AG04450 (cell line): ENCODE data around the gene TRAPPC3L. TPM values are rescaled to one million over a fixed set of nuclear protein-coding genes. Genes with fewer than 3 reads are reported as not detected.

Experiments
- CTCF ChIA-PET: fragments of 300-600, 350-600 bp; formaldehyde crosslinking; extraction: SDS; loops from one replicate; lab custom pipeline; 2022; ENCODE audit warnings: antibody characterized with exemption, inconsistent platforms; lab: Charles Lee
- POLR2A ChIA-PET: fragments of 350-600 bp; formaldehyde crosslinking; extraction: SDS; loops from one replicate; lab custom pipeline; 2021; ENCODE audit warnings: antibody characterized with exemption, inconsistent platforms; lab: Yijun Ruan, JAX
- DNase-seq: peaks from one replicate; pipeline ENCODE4 v3.0.0-alpha.2; 2011; ENCODE audit warnings: low read depth, low spot score
- H3K27ac ChIP-seq: one replicate; pipeline ENCODE4 v1.5.1; 2012; ENCODE audit warnings: low read depth, low read length, control low read depth
- H3K27me3 ChIP-seq: one replicate; pipeline ENCODE4 v1.6.0; 2012; ENCODE audit warnings: low read length; ENCODE audit not compliant: control insufficient read depth, insufficient read depth
- H3K4me3 ChIP-seq: 2 replicates; pipeline ENCODE4 v1.5.1; 2011; ENCODE audit warnings: mild to moderate bottlenecking, low read depth, low read length, control low read depth
- H3K9me3 ChIP-seq: 2 replicates; pipeline ENCODE4 v1.5.1; 2012; ENCODE audit warnings: low read length; ENCODE audit not compliant: control insufficient read depth, insufficient read depth
- polyA minus RNA-seq: library from RNA; depleted of rRNA, polyadenylated mRNA; stranded (reverse); fragments of >200 nt; gene quantifications from 2 replicates; pipeline ENCODE4 v1.2.3, GENCODE V29; 2011; rRNA and poly(A)+ RNA removed
- polyA plus RNA-seq: library from polyadenylated mRNA; depleted of rRNA; stranded (reverse); fragments of >200 nt; gene quantifications from 2 replicates; pipeline ENCODE4 v1.2.3, GENCODE V29; 2011; rRNA removed
- TF ChIP-seq, protein P1 (sequence below): IDR thresholded peaks from 2 replicates; pipeline ENCODE4 v1.5.1; 2011; ENCODE audit warnings: low read depth, low read length, control low read depth, inconsistent platforms

Gene TRAPPC3L
- 0.19 TPM in 1 of 2 replicates, not detected in the other for polyA plus RNA-seq
- polyA minus RNA-seq = not detected in 2 replicates

DNA sequence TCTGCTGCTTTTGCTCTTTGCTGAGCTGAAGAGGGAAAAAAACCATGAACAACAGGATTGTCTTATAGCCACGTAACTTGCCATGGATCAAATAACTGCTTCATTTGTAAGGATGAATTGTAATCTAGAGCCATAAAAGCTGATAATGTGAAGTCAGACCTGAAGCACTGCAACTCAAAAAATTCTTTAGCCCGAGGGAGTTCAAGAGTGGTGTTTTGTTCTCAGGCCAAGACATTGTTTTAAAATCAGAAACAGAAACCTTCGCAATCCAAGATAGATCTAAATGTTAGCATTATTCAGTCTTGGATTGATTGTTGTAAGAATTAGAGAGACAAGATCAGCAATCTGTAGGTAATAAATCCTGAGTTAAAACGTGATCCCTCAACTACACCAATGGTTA is at the start of gene TRAPPC3L:
Gene TRAPPC3L, minus strand, starts transcription at position 34 of the 400 bp plus-strand sequence. CDS start 170 bp downstream, outside the sequence.
- TF ChIP-seq, protein P1, sequence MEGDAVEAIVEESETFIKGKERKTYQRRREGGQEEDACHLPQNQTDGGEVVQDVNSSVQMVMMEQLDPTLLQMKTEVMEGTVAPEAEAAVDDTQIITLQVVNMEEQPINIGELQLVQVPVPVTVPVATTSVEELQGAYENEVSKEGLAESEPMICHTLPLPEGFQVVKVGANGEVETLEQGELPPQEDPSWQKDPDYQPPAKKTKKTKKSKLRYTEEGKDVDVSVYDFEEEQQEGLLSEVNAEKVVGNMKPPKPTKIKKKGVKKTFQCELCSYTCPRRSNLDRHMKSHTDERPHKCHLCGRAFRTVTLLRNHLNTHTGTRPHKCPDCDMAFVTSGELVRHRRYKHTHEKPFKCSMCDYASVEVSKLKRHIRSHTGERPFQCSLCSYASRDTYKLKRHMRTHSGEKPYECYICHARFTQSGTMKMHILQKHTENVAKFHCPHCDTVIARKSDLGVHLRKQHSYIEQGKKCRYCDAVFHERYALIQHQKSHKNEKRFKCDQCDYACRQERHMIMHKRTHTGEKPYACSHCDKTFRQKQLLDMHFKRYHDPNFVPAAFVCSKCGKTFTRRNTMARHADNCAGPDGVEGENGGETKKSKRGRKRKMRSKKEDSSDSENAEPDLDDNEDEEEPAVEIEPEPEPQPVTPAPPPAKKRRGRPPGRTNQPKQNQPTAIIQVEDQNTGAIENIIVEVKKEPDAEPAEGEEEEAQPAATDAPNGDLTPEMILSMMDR = no peak
- ChIA-PET CTCF (interaction anchor here (0.8 to 1.2 kb wide), 4 partner anchors 10 to 328 kb away, joined by 3 to 7 read pairs (median 4); no protein-coding TSS in a partner anchor), POLR2A (no interaction called here)
- no peaks in the 10 kb centered on the region for H3K9me3 ChIP-seq
- no peak within 1 kb of the TSS for H3K27ac ChIP-seq
- no peaks in the 10 kb centered on the region for H3K27me3 ChIP-seq
- H3K4me3 ChIP-seq = no peak within 1 kb of the TSS
- DNase-seq = no peak

DNA sequence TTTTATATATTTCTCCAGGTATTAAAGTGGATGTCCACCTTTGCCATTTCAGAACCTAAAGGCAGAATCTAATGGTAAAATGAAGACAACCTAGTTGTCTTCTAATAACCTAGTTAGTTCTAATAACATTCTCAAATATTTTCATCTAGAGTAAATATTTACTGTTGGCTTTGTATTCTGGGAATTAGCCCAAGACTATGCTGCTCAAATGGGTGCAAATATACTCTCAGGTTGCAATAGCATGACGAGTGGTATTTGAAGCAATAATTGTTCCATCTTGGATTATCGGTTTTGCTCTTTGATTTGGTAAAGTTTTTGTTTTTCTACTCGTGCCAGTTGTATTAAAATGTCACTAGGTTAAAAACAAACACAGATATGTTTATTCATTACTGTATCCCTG is 49.8 kb upstream of the TRAPPC3L start:
- ChIA-PET CTCF (no interaction called here), POLR2A (no interaction called here)
- H3K27ac ChIP-seq = no peak overlapping the region
- TF ChIP-seq, protein P1 = no peak
- no peak overlapping the region for H3K4me3 ChIP-seq
- DNase-seq = no peak
- no peaks in the 10 kb centered on the region for H3K9me3 ChIP-seq
- H3K27me3 ChIP-seq = no peaks in the 10 kb centered on the region

DNA sequence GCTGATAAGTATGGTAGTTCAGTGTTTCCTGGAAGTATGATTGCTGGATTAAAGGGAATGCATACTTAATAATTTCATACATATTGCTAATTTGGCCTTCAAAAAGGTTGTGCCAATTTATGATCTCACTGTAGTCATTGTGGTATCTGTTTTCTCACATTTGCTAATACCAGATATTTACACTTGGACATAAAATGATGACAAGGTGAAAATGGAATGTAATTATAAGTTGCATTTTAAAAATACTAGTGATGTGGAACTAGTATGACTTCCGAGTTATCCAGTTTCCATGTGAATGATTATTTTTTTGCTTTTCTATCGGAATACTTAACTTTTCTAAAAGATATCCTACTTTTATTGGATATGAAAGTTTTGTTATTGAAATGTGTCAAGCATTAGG is 41.3 kb upstream of the TRAPPC3L start:
- TF ChIP-seq, protein P1 = no peak

DNA sequence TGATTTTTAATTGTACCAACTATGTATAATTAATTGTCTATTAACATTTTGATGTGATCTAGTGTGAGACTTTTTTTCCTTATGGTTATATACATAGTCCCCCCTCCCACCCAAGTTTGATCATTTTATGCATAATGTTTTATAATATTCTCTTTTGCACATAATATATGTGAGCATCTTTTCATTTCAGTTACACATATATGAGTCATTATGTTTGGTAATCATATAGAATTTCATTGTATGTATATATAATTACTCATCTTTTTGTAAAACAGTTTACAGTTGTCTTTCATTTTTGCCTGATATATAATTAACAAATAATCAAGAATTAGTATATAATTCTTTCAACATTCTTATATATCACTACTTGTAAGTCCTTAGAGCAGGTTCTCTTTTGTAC is 40.8 kb upstream of the TRAPPC3L start:
- TF ChIP-seq, protein P1 = no peak
- H3K9me3 ChIP-seq = no peaks in the 10 kb centered on the region
- DNase-seq = no peak
- H3K4me3 ChIP-seq = no peak overlapping the region
- CTCF ChIA-PET = no interaction called here
- no peaks in the 10 kb centered on the region for H3K27me3 ChIP-seq
- H3K27ac ChIP-seq = no peak overlapping the region
- POLR2A ChIA-PET = no interaction called here

More for the DNA sequence above, 41.3 kb upstream of the TRAPPC3L start:
- H3K27ac ChIP-seq = no peak overlapping the region
- POLR2A ChIA-PET = no interaction called here
- no peak for DNase-seq
- CTCF ChIA-PET = no interaction called here
- no peaks in the 10 kb centered on the region for H3K27me3 ChIP-seq
- no peak overlapping the region for H3K4me3 ChIP-seq
- no peaks in the 10 kb centered on the region for H3K9me3 ChIP-seq

DNA sequence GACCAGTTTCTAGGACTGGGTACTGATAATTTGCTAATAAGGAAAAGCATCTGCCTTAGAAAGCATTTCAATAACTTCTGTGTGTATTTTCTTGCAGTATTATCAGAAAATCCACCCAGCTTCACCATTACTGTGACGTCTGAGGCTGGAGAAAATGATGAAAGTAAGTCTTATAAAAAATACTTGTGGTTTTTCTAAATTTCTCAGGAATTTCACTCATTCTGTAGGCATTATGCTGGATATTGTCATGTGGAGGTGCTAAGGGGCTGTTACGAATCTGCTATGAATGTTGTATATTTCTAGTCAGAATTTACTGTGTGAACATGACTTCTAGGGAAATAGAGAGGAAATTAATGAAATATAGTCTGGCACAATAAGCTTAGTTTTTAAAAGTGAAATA is 34.7 kb upstream of the TRAPPC3L start:
- POLR2A ChIA-PET = no interaction called here
- no peak for DNase-seq
- CTCF ChIA-PET = interaction anchor here (1.0 to 2.0 kb wide), 5 partner anchors 9 to 312 kb away, joined by 3 to 12 read pairs (median 5); partner anchors contain the start of gene RWDD1
- Histone ChIP-seq H3K9me3 (no peaks in the 10 kb centered on the region), H3K27me3 (no peaks in the 10 kb centered on the region), H3K4me3 (no peak overlapping the region), H3K27ac (no peak overlapping the region)
- TF ChIP-seq, protein P1 = no peak
